ENCODE results near the gene KHSRP. TPM values are rescaled to one million over a fixed set of nuclear protein-coding genes. Genes with fewer than 3 reads are reported as not detected.

The KHSRP gene
- total RNA-seq, 1 donor from 2014 or later = 152 TPM

DNA sequence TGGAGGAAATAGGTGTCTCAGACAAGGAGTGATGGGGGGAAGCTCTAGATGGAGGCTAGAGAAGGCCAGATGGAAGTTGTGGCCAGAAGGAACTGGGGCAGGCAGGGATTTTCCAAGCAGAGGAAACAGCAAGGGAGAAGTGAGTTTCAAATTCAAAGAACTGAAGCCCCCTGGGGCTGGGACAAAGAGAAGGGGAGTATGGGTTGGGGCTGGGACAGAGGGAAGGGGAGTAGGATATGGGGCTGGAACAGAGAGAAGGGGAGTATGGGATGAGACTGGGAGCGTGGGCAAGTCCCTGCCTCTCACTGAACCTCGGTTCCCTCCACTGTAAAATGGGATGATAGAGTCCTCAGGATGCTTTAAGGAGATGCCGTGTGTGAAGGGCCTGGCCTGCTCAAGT, 29.8 kb downstream of the KHSRP start:
- peaks cover 9 to 14% of the 10 kb centered on the region in 2 donors for H3K4me1 ChIP-seq
- peaks cover 2 to 3% of the 10 kb centered on the region in 2 donors for H3K36me3 ChIP-seq
- H3K4me3 ChIP-seq = no peak overlapping the region
- no peak for DNase-seq (ENCODE audit: low spot score in 2 of 2)
- TF ChIP-seq, protein P1, sequence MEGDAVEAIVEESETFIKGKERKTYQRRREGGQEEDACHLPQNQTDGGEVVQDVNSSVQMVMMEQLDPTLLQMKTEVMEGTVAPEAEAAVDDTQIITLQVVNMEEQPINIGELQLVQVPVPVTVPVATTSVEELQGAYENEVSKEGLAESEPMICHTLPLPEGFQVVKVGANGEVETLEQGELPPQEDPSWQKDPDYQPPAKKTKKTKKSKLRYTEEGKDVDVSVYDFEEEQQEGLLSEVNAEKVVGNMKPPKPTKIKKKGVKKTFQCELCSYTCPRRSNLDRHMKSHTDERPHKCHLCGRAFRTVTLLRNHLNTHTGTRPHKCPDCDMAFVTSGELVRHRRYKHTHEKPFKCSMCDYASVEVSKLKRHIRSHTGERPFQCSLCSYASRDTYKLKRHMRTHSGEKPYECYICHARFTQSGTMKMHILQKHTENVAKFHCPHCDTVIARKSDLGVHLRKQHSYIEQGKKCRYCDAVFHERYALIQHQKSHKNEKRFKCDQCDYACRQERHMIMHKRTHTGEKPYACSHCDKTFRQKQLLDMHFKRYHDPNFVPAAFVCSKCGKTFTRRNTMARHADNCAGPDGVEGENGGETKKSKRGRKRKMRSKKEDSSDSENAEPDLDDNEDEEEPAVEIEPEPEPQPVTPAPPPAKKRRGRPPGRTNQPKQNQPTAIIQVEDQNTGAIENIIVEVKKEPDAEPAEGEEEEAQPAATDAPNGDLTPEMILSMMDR (IDR thresholded peaks at IDR 0.05) = no peak
- H3K27ac ChIP-seq = no peak overlapping the region
- H3K9me3 ChIP-seq = no peaks in the 10 kb centered on the region
- intact Hi-C loops (cut with DNase I) = no loop called here
- no peaks in the 10 kb centered on the region for H3K27me3 ChIP-seq

GRCh38 chr19:6393983-6394412, 30.6 kb downstream of the KHSRP start:
- intact Hi-C loops (cut with DNase I) = loop anchor here (1.0 to 2.0 kb wide), 4 partner anchors 21 to 65 kb away; partner anchors contain the start of genes CLPP, KHSRP and SLC25A23
- TF ChIP-seq, protein P1 (IDR thresholded peaks at IDR 0.05) = no peak
- no peaks in the 10 kb centered on the region for H3K27me3 ChIP-seq

GRCh38 chr19:6393074-6393982, 31.3 kb downstream of the KHSRP start, which contains the start of gene GTF2F1:
TSS of gene GTF2F1 (minus strand) at chr19:6393164. CDS start at chr19:6392995, 169 bp downstream.
- peak within 1 kb of the TSS; percentile 74 to 75 for H3K4me3 ChIP-seq

More at GRCh38 chr19:6393983-6394412, 30.6 kb downstream of the KHSRP start:
- H3K36me3 ChIP-seq = peaks cover 10 to 12% of the 10 kb centered on the region in 2 donors
- H3K4me3 ChIP-seq = peak overlapping the region; percentile 74 to 75
- H3K4me1 ChIP-seq = peaks cover 9 to 14% of the 10 kb centered on the region in 2 donors
- no peaks in the 10 kb centered on the region for H3K9me3 ChIP-seq
- H3K27ac ChIP-seq = peak overlapping the region; percentile 94
- DNase-seq (ENCODE audit: low spot score in 2 of 2) = no peak

GRCh38 chr19:6392221-6393073, 32.2 kb downstream of the KHSRP start:
- Histone ChIP-seq H3K9me3 (no peaks in the 10 kb centered on the region), H3K27me3 (no peaks in the 10 kb centered on the region), H3K4me1 (peaks cover 9 to 14% of the 10 kb centered on the region in 2 donors), H3K4me3 (peak overlapping the region; percentile 74 to 75), H3K27ac (peak overlapping the region; percentile 94), H3K36me3 (peaks cover 25 to 27% of the 10 kb centered on the region in 2 donors)
- TF ChIP-seq, protein P1 (IDR thresholded peaks at IDR 0.05) = no peak
- no peak for DNase-seq (ENCODE audit: low spot score in 2 of 2)
- intact Hi-C loops (cut with DNase I) = loop anchor here (1.0 to 2.0 kb wide), 4 partner anchors 19 to 66 kb away; partner anchors contain the start of genes CLPP, KHSRP and SLC25A23

More at GRCh38 chr19:6393074-6393982, 31.3 kb downstream of the KHSRP start, which contains the start of gene GTF2F1:
- peaks cover 9 to 14% of the 10 kb centered on the region in 2 donors for H3K4me1 ChIP-seq
- DNase-seq (ENCODE audit: low spot score in 2 of 2) = peak; percentile 76 to 97
- H3K27me3 ChIP-seq = no peaks in the 10 kb centered on the region
- peaks cover 17 to 18% of the 10 kb centered on the region in 2 donors for H3K36me3 ChIP-seq
- no peaks in the 10 kb centered on the region for H3K9me3 ChIP-seq
- intact Hi-C loops (cut with DNase I) = loop anchor here (1.0 to 2.0 kb wide), 4 partner anchors 20 to 65 kb away; partner anchors contain the start of genes CLPP, KHSRP and SLC25A23
- TF ChIP-seq, protein P1 (IDR thresholded peaks at IDR 0.05) = peak in 1 of 3 experiments; percentile 25
- peak within 1 kb of the TSS; percentile 94 for H3K27ac ChIP-seq

- H3K4me1 ChIP-seq = peaks cover 5 to 11% of the 10 kb centered on the region in 2 donors
- H3K36me3 ChIP-seq = peaks cover 68 to 74% of the 10 kb centered on the region in 2 donors
- DNase-seq (ENCODE audit: low spot score in 2 of 2) = no peak
- no peak overlapping the region for H3K27ac ChIP-seq
- no peak overlapping the region for H3K4me3 ChIP-seq
- H3K27me3 ChIP-seq = no peaks in the 10 kb centered on the region
- intact Hi-C loops (cut with DNase I) = no loop called here
- no peaks in the 10 kb centered on the region for H3K9me3 ChIP-seq
- TF ChIP-seq, protein P1 (IDR thresholded peaks at IDR 0.05) = no peak
These were observed 37.2 kb downstream of the KHSRP start for GRCh38 chr19:6387372-6387771.

All from ascending aorta (tissue), 2 donors.